Sigmoid colon (tissue), 3 donors: ENCODE measurements around the gene GPATCH4.

ENCODE experiments used
- CTCF ChIP-seq, 4 experiments: fragments of 450-650 bp in 3 of 4; fragments of 200-600 bp in 1 of 4; IDR thresholded peaks; one replicate each; pipeline ENCODE4 v1.5.1; 2016 to 2019; ENCODE audit warnings: antibody characterized with exemption in 4 of 4, mild to moderate bottlenecking in 3 of 4, moderate library complexity in 2 of 4
- POLR2A ChIP-seq, 2 donors: fragments of 450-650 bp; IDR thresholded peaks; one replicate each; pipeline ENCODE4 v1.6.1; 2016; ENCODE audit warnings: antibody characterized with exemption in 2 of 2, mild to moderate bottlenecking in 2 of 2, moderate library complexity in 2 of 2

- TF ChIP-seq CTCF (IDR thresholded peaks at IDR 0.05): no peak
- TF ChIP-seq POLR2A (IDR thresholded peaks at IDR 0.05): no peak
These were observed 14.3 kb downstream of the GPATCH4 start for GRCh38 chr1:156586892-156587477.
